ENCODE data around the gene BAK1.

DNA sequence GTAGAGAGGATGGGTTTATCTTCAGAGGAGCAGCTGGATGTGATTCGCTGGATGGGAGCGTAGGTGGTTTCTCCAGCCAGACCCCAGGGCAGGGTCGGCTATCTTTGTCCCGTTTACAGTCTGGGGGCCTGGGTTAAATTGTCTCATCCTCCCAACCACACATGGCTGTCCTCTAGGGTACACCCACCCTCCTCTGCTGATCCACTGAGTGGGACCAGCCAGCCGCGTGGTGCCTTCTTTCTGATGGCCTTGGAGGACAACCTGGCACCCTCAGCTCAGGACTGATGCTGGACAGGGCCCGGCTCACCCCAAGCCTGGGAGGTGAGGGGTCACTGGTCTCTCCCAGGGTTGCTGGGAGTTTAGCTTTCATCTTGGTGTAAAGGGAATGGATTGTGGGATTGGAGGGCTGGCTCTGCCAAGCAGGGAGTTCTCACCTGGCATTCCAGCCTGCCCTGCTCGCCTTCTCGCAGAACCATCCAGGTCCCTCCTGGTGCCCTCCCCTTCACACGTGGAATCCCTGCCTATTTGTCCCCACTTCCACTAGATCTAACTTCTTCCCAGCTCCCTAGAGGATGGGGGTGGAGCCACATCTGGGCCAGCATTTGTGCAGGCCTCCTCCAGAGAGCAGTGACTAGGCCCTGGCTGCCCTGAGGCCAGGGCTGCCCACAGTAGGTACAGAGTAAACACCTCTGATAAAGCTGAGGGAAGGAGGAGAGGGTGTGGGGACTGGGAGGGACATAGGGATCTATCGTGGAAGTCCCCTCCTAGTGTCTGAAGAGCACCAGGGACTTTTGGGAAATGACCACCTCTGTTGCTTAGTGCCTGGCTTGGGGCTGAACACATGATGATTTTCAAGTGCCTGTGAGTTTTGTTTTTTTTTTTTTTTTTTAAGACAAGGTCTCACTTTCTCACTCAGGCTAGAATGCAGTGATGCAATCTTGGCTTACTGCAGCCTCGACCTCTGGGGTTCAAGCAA is 42.7 kb upstream of the BAK1 start:
- no peak for TF ChIP-seq CTCF (IDR thresholded peaks at IDR 0.05)
- TF ChIP-seq POLR2A (IDR thresholded peaks at IDR 0.05), result no peak
